HG03064 (cell line): Measurements from ENCODE around the gene CRIM1.
A peak's percentile ranks its signal among the peaks of the same experiment; 100 is the strongest.

ENCODE experiments used
- ATAC-seq: cut with Tn5 transposase; IDR thresholded peaks from one replicate; pipeline ENCODE4 v1.9.1; 2021; ENCODE audit warnings: low read depth; ENCODE audit not compliant: unreplicated experiment

CRIM1 gene

DNA sequence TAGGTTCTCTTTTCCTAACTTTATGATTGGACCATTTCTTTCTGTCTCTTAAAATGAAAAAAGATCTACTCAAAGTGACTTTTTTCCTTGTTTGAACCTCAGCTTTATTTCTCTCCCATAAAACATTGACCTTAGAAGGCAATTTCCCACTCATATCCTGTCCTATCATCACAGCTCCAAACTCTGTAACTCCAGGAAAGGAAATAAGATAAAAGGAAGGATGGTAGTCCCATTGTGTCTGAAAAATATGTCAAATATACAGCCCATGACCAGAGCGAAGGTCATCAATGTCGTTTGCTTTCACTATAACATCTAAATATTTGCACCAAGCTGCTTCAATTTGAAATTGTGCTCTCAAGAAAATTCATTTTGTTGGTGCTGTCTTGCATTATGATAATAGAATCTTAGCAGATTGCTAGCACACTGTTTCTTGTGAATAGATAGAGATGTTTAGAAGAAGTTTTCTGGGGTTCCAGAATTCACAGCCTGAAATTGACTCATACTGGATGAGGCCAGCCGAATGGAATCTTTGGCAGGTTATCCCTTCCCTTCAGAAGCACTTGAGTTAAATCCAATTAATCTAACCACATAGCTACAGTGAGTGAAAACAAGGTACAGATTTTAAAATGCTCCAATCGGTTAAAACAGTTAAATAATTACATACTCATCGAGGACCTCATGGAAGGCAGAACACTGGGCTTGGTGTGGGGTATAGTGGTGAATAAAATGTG, 95.1 kb downstream of the CRIM1 start:
- no peak for ATAC-seq

DNA sequence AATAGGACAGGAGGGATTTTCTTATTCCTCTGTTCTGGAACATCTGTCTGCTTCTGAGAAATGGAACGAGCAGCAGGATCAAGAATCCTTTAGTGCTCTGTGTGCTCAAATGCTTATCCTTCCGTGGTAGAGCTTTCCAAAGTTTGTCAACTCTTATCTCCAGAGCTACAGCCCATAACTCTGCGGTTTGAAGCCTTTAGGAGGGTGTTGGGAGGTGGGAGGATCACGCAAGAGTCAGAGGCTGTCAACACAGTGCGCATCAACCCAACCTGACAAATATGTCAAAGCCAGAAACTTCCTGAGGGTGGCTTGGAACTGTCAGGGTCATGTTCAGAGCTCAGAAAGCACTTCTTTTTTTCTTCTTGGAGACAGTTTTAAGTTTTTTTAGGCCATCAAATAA, 95.9 kb downstream of the CRIM1 start:
- no peak for ATAC-seq

DNA sequence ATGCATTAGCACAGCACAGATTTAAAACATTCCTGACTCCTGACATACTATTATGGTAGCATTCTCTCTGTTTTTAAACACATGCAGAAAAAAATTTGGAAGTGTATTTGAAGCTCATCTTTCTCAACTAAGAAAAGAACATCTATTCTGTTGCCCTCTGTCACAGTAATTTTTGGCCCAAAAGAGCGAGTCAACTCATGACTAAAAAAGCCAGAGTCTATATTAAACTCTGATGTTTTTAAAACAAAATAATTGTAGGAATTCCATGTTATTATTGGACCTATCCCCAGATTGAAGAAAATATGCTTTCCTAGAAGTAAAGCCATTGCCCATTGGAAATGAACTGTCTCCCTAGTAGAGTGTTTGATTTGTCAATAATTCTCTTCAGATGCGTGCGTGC, 96.7 kb downstream of the CRIM1 start:
- ATAC-seq = no peak

DNA sequence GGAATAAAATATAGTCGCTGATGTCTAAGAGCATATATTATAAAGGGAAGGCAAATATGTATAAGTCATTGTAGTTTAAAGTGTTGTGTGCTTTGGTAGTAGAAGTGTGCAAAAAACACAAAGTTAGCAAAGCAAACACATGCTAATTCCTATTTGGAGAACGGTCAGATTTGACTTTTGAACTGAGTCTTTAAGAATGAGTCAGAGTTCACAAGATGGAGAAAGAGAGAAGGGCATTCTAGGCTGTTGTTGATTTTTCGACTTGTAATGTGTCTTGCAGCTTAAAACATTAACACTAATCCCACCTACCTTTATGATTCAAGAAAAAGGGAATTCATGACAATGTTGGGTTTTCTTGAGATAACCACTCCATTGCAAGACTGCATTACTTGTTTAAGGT, 98.1 kb downstream of the CRIM1 start:
- ATAC-seq = no peak

DNA sequence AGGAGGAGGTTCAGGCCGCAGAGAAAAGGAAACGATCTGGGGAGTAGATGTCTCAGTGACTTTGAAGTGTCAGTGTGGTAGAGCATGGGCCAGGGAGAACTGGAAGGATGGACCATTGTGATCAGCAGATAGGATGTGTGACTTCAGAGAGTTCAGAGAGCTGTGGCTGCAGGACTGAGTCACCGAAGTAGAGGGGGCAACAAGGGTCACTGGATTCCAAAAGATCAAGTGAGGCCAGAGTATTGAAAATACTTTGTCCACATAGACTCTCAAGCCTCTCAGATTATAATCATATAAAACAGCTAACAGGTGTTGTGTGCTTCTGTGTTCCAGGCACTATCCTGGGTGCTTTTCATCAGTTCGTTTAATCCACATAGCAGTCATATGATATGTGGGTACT, 99.4 kb downstream of the CRIM1 start:
- ATAC-seq = no peak

DNA sequence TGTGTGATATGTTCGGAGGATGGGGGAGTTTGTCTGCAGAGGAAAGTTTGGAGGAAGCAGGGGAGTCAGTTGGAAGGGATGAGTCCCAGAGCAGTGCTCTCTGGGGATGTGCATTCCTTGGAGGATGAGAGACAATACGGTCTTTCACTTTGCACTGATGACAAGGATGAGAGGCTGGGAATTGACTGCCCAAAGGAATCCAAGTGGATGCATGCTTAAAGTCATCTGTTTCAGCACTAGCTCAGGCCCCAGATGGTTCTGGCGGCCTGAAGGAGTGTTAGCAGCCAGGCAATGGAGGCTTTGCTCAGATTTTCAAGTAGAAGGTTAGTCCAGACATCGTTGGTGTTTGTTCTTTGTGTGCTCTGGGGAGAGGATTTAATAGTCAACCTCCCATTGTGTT, 100.2 kb downstream of the CRIM1 start:
- no peak for ATAC-seq

DNA sequence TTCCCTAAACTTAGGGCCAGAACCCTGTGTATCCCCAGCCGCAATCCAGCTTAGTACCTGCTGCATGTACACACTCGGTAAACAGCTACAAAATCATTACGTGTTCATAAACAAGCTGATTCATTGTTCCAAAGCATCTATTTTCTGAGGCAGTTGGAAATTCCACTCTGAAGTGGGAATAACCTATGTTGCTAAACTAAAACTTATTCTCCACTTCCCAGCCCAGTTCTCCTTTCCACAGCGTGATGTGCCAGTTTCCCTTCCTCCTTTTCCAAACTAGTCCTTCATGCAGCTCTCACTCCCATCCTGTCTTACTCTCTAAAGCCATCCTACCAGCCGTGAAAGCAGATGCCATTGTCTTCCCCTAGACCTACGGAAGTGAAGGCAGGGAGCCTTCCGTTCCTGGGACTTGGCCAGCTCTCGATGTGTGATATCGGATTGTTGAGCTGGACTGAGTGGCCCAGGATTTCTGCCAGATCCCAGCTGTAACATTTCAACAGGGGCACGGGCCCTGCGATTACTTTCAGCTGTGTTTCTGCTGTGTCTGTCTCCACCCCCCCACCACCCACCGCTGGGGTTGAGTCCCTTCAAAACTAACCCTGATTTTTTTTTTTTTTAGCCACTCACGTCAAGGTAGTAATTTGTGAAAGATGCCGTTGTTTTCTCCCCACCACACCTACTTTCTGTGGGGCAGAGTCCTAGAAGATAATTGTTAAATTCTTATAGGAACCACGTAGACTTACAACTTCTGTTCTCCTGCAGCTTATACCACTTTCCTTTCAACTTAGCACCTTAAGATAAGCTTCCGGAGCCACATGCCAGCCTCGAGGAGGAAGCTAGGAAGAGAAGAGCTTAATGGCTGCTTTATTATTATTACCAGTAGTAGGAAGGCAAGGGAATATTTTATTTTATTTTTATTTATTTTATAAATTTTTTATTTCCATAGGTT, 100.9 kb downstream of the CRIM1 start:
- no peak for ATAC-seq

DNA sequence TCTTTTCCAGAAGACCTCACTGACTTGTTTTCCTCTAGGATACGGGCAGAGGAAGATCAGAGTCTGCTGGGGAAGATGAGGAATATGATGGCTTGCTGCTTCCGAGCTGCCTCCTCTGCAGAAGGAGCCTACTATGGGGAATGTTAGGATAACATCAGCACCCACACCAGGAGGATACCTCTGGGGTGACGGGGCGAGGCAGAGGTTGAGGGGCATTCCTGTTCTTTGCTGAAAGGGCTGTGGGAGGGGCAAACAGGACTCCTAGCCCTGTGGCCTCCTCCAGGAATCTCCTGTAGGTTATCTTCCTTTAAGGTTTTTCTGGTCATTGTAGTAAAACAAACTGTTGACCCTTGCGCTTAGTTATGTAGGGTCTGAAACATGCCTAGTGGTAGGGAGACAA, 102.5 kb downstream of the CRIM1 start:
- no peak for ATAC-seq

DNA sequence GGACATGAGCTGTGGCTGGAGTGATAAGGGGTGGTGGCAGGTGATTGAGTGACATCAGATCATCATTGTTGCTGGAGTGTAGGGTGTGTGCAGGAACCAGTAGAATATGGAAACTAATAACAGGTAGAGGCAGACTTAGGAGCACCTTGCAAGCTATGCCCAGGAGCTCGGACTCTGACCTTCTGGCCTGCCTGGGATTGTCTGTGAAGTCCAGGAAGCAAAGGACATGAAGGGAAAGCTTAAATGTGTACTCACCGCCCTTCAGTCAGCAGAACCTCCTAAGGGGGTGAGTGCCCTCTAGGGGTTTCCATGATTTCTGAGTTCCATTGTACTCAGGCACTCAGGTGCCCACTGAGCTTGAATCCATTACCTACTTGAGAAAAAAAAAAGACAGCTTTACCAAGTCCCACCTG, 104.2 kb downstream of the CRIM1 start:
- no peak for ATAC-seq

DNA sequence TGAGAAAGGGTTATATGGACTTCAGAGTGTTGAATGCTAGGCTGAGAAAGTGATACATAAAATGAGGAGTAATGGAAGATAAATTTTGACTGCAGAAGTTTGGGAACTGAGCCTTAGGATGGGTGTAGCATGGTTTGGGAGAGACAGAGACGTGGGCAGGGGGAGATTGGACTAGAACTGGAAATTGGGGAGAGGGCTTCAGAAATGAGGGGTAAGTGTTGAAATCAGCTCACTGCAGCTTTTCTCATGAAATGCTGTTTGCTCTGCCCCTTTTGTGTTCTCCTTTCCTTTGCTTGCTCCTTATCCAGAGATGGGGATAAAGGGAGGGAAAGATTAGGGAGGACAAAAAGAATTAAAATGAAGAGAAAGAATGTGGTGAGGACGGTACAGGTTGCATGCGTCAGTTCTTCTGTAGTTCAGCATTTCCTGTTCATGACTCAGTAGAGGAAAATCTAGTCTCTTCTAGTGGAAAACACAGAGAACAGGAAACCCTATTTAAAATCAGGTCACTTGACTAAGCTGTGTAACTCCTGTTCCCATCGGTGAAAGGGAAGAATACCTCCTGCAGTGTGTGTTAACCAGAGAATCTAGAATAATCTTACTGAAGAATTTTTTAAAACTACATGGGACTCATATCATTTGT, 105.6 kb downstream of the CRIM1 start:
- ATAC-seq = peak; percentile 56

DNA sequence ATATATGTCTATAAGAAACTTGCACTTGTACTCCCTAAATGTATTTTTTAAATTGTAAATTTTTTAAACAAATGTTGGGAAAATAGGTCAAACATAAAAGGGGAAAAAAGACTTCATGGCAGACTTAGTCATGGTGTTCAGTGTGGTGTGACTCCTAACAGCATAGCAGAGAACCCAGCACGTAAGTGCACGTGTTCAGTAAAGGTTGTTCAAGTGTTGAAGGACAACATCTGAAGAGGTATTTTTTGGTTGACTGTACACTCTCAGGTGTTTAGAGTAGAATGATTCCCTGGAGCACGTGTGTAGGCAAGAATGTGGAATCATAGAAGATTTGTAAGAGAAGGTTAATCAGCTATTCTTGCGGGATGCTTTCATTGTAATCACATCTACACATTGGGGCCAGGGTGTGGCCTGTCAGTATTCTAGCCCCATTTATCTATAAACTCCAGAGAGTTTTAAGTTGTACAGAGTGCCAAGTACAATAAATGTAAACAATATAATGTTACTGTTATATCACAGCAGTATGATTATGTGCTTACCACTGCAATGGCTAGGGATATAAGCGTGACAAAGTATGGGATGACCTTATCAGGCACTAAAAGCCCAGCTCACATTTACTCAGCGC, 106.8 kb downstream of the CRIM1 start:
- ATAC-seq = no peak

DNA sequence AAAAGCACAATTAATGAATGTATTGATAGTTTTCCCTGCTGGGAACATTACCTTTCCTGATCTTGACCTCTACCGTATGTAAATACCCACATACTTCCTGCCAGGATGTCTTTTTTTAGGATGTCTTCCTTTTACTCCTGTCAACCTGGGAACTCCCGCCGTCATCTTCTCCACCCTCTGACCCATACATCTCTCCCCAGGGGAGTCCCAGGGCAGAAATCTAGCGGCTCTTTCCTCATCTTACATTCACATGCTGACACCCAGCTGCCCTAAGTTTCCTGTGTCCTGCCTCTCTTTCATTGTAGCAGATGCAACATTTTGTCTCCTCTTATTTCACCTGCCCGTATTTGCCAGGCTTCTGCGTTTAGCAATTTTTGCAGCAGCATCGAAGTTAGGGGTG, 107.8 kb downstream of the CRIM1 start:
- no peak for ATAC-seq

DNA sequence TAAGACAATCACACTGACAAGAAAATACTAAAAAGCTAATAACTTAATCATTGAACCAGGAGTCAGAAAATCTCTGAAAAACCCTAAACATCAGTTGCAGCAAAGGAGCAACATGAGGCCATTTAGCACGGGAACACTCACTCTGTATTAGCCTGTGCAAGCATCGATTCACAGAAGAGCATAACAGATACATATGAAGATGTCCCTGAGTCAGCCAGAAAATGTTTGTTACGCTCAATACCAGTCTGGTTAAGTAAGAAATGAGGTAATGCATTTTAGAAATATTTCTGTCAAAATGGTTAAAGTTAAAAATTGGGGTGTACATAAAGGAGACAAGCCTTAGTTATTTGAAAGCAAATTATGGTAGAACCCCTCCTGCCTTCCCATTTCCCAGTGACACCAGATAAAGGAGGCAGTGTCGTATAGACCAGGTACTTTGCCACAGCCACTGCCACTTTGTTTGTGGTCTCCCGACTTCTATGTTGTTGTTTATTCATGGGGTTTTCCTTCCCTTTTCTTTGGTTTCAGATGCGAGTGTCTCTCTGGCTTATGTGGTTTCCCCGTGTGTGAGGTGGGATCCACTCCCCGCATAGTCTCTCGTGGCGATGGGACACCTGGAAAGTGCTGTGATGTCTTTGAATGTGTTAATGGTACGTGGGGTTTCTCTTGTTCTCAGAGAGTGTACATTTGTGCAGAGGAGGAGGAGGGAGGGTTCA, 108.6 kb downstream of the CRIM1 start:
- no peak for ATAC-seq

DNA sequence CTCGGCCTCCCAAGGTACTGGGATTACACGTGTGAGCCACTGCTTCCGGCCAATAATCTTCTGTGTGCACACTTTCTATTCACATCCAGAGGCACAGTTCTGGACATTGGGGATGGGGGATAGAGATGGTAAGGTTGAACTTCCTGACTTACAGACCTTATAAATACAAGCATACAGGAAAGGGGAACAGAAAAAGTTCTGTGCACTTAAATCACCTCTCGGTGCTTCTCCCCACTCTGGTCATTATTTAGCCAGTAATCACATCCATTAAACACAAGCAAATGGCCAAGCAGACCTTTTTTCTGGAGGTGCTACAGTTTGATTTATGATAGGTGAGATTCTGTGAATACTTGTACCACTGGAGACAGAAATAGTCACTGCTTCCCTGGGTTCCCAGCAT, 110.6 kb downstream of the CRIM1 start:
- no peak for ATAC-seq

DNA sequence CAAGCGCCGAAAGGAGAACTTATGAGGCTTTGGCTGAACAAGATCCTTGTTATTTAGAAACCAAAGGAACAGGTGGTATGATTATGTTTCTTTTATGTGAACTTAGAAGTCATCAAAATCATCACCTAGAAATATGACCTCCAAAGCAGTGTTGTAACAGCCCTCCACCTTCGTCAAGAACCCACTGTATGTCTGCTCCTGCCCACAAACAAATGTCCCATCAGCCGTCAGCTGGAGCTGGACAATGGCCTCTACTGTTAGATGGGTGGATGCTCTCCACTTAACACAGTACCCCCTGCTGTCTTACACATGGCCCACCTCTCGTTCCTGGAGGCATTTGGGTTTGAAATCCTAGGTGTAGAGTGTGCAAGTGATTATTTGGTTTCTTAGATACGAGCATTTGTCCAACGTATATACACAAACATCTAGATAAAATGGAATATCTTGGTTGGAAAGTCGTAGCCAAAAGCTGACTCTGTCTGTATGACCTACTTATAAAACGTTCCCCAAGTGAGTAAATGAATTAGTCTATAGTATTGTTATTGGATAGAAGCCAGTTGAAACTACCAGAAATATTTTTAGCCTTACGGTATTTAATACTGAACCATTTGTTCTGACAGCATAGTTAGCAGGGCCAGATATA, 113.0 kb downstream of the CRIM1 start:
- no peak for ATAC-seq

DNA sequence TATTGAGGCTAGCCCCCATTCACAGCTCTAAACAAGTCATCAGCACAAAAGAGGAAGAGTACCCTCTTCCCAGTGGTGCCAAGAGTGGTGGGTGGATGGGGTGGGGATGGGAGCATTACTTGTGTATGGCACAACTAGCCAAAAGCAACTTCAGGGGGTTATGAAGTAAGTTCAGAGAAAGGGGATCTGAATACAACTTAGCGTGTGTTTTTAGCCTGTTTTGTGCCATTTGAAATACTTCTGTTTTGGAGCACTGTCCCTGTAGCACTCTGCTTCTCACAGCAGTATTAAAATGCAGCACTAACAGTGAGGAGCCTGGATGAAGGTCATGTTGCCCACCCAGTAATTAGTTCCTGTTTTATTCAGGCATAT, 113.5 kb downstream of the CRIM1 start:
- no peak for ATAC-seq

DNA sequence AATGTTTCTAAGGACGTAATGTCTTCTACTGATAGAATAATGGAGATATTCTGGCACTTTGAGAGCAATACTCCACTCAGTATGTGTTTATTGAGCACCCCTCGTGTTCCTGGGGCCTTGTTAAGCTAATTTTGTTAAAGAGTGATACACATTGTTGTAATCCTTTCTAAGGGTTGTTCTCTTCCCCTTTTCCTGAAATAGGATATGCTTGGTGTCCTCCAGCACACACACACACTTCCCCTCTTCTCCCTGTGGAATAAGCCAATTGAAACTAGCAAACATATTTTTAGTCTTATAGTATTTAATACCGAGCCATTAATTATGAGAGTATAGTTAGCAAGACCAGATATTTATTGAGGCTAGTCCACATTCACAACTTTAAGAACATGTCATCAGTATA, 114.1 kb downstream of the CRIM1 start:
- no peak for ATAC-seq

DNA sequence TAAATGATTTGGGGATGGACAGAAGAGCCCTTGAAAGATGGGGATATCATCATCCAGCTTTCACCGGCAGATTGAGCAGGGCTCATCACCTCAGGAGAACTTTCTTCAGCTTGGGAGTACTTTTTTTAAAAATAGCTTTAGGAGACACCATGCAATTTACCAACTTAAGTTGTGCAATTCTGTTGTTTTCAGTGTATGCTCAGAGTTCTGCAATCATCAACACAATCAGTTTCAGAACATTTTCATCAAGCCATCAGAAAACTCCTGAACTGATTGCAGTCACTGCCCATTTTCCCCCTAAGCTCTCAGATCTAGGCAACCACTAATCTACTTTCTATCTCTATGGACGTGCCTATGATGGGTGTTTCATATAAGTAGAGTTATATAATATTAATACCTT, 117.7 kb downstream of the CRIM1 start:
- ATAC-seq = no peak

DNA sequence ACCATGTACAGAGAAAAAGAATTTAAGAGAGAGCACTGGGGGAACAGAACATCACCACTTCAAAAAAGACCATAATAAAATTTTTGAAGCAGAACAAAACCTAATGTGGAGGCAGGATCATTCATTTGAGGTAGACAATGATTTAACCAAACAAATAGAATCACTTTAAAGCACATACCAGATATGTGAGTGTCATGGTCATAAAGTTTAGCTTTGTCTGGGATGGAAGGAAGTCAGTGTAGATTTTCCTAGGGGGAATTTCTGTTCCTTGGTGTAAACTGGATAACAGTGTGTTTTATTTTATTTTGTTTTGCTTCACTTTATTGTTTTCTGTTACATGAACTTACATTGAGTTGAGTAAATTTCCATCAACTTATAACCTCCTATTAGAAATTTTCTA, 120.8 kb downstream of the CRIM1 start:
- no peak for ATAC-seq

DNA sequence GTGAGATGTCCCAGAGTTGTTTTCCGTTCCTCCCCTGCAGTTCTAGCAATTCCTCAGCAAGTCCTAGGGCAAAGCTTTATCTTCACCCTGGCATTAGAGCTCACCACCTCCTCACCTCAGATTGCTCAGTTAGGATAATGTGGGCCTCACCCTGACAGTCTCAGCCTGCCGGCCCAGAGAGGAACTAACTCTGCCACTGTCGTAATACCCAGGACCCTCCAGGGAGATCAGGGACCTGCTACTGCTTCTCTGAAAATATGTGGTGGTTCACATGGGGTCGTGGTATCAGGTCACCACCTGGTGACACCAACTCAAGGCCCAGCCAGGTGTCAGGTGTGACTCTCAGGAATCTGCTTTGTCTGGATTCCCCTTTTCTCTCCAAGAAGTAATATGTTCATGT, 121.7 kb downstream of the CRIM1 start:
- ATAC-seq = no peak
